Measurements from ENCODE around the gene RAF1.
"Not testable (repeated sequence)": the region's sequence is repeated elsewhere in the genome, so short reads cannot be mapped to it uniquely, and the experiment has no call there.

The RAF1 gene

GRCh38 chr3:12633108-12633507 is 30.8 kb downstream of the RAF1 start:
- DNase-seq: no peak

GRCh38 chr3:12632523-12632922 is 31.4 kb downstream of the RAF1 start:
- DNase-seq: no peak

- not testable (repeated sequence) for DNase-seq
Observed at GRCh38 chr3:12630843-12631242, 33.1 kb downstream of the RAF1 start.

GRCh38 chr3:12630292-12630691 is 33.6 kb downstream of the RAF1 start:
- DNase-seq: no peak

GRCh38 chr3:12629560-12629959 is 34.4 kb downstream of the RAF1 start:
- DNase-seq: no peak

- no peak for DNase-seq
Observed at GRCh38 chr3:12628813-12629212, 35.1 kb downstream of the RAF1 start.

GRCh38 chr3:12627370-12627769 is 36.5 kb downstream of the RAF1 start:
- DNase-seq: no peak

GRCh38 chr3:12624964-12625363 is 39.0 kb downstream of the RAF1 start:
- not testable (repeated sequence) for DNase-seq

GRCh38 chr3:12624056-12624455 is 39.9 kb downstream of the RAF1 start:
- no peak for DNase-seq

GRCh38 chr3:12622335-12622734 is 41.6 kb downstream of the RAF1 start:
- DNase-seq: no peak

GRCh38 chr3:12620729-12621128 is 43.2 kb downstream of the RAF1 start:
- no peak for DNase-seq

GRCh38 chr3:12620305-12620704 is 43.6 kb downstream of the RAF1 start:
- no peak for DNase-seq

GRCh38 chr3:12618426-12618825 is 45.5 kb downstream of the RAF1 start:
- no peak for DNase-seq

GRCh38 chr3:12615266-12615665 is 48.7 kb downstream of the RAF1 start:
- DNase-seq: no peak

GRCh38 chr3:12613250-12613649 is 50.7 kb downstream of the RAF1 start:
- no peak for DNase-seq

- DNase-seq: no peak
Observed at GRCh38 chr3:12612514-12613226, 51.2 kb downstream of the RAF1 start.

- DNase-seq: no peak
Observed at GRCh38 chr3:12611117-12611516, 52.8 kb downstream of the RAF1 start.

- DNase-seq: no peak
Observed at GRCh38 chr3:12608376-12608775, 55.5 kb downstream of the RAF1 start.

GRCh38 chr3:12603969-12604368 is 59.9 kb downstream of the RAF1 start:
- no peak for DNase-seq

- no peak for DNase-seq
Observed at GRCh38 chr3:12601072-12601471, 62.8 kb downstream of the RAF1 start.

- DNase-seq: no peak
Observed at GRCh38 chr3:12598890-12599289, 65.0 kb downstream of the RAF1 start.

- no peak for DNase-seq
Observed at GRCh38 chr3:12593473-12593872, 70.4 kb downstream of the RAF1 start.

- DNase-seq: no peak
Observed at GRCh38 chr3:12591997-12592715, 71.8 kb downstream of the RAF1 start.

GRCh38 chr3:12591456-12591855 is 72.5 kb downstream of the RAF1 start:
- no peak for DNase-seq

- DNase-seq: no peak
Observed at GRCh38 chr3:12590096-12590495, 73.8 kb downstream of the RAF1 start.

All from RPMI8226 (cell line).